ENCODE measurements around the gene EXD1. TPM values are rescaled to one million over a fixed set of nuclear protein-coding genes. Genes with fewer than 3 reads are reported as not detected.

The EXD1 gene
- total and polyA plus RNA-seq, 9 of the 15 experiments (the other 6 are each of a cell fraction or from before 2014, with no cell fraction given) = not detected

GRCh38 chr15:41150279-41150678 lies 80.3 kb downstream of the EXD1 start:
- DNase-seq (ENCODE audit: extremely low read depth in 1 of 4, low spot score in 3 of 4) (no peak), FAIRE-seq (peak; percentile 26), ATAC-seq (no peak)
- H3K4me1 ChIP-seq (replicated peaks in 1 of 2; ENCODE audit: control insufficient read depth in 2 of 2, insufficient read depth in 2 of 2, low read length in 2 of 2) = no peaks in the 10 kb centered on the region
- CTCF ChIA-PET (ENCODE audit: low intra/inter-chr PET ratio) = no interaction called here
- intact Hi-C loops (cut with micrococcal nuclease) = no loop called here
- POLR2A ChIA-PET = interaction anchor here (0.7 to 1.0 kb wide), 2 partner anchors 10 to 20 kb away, joined by 3 read pairs; no protein-coding TSS in a partner anchor
- no peaks in the 10 kb centered on the region for H4K20me1 ChIP-seq (replicated peaks; ENCODE audit: control insufficient read depth, insufficient read depth, low read length)
- no peaks in the 10 kb centered on the region for H3K27me3 ChIP-seq (ENCODE audit: control insufficient read depth in 2 of 2, insufficient read depth in 2 of 2, low read length in 2 of 2)
- H3K79me2 ChIP-seq (ENCODE audit: control insufficient read depth, insufficient read depth, low read length) = no peaks in the 10 kb centered on the region
- H3K4me2 ChIP-seq (ENCODE audit: insufficient read depth, low read length) = no peak overlapping the region
- H3K27ac ChIP-seq (ENCODE audit: extremely low read depth, low read depth, low read length) = no peak overlapping the region
- H3K9me3 ChIP-seq (replicated peaks; ENCODE audit: control insufficient read depth, insufficient read depth, low read depth, low read length) = no peaks in the 10 kb centered on the region
- no peaks in the 10 kb centered on the region for H3K36me3 ChIP-seq (ENCODE audit: control insufficient read depth, insufficient read depth, low read length)
- 50% methylated on average over 4 of the region's 4 CpGs for WGBS (ENCODE audit: insufficient coverage, low coverage, missing lambda C conversion rate)
- H3K9me1 ChIP-seq (ENCODE audit: control insufficient read depth, insufficient read depth, low read length) = no peaks in the 10 kb centered on the region
- no peak overlapping the region for H3K9ac ChIP-seq (ENCODE audit: insufficient read depth in 1 of 2, low read depth in 2 of 2, low read length in 2 of 2)
- H3K4me3 ChIP-seq = no peak overlapping the region
- no peak overlapping the region for H2AFZ ChIP-seq (ENCODE audit: low read depth, low read length)
- TF ChIP-seq ZNF263 (CRISPR knock-in tag; IDR thresholded peaks at IDR 0.05; ENCODE audit: borderline replicate concordance) (no peak), PHB2 (IDR thresholded peaks at IDR 0.05; ENCODE audit: low read depth) (no peak), PCBP2 (IDR thresholded peaks at IDR 0.05; ENCODE audit: low read depth, low read length, poor library complexity, severe bottlenecking) (no peak), MCM5 (IDR thresholded peaks at IDR 0.05; ENCODE audit: low read depth) (no peak), RERE (CRISPR knock-in tag; IDR thresholded peaks at IDR 0.05; ENCODE audit: borderline replicate concordance) (no peak), ZNF121 (CRISPR knock-in tag; conservative IDR thresholded peaks at IDR 0.05) (no peak), HSF4 (CRISPR knock-in tag; IDR thresholded peaks at IDR 0.05; ENCODE audit: borderline replicate concordance) (no peak), RBM15 (IDR thresholded peaks at IDR 0.05; ENCODE audit: insufficient read depth, low read length) (no peak), COPS2 (conservative IDR thresholded peaks at IDR 0.05) (no peak), CBX1 (IDR thresholded peaks at IDR 0.05; ENCODE audit: low read depth) (no peak)
- BruUV-seq (replicated peaks) = no TSS peak
- in situ Hi-C loops (cut with MboI) = no loop called here

Data from K562 (cell line).